GM12872 (cell line): ENCODE results near the gene SH2B2.

ENCODE experiments used
- TF ChIP-seq, protein P1 (sequence below): IDR thresholded peaks from 3 replicates; pipeline ENCODE4 v1.5.1; 2011; ENCODE audit warnings: low read depth, mild to moderate bottlenecking, low read length, moderate library complexity; ENCODE audit not compliant: insufficient read depth

SH2B2 gene

DNA sequence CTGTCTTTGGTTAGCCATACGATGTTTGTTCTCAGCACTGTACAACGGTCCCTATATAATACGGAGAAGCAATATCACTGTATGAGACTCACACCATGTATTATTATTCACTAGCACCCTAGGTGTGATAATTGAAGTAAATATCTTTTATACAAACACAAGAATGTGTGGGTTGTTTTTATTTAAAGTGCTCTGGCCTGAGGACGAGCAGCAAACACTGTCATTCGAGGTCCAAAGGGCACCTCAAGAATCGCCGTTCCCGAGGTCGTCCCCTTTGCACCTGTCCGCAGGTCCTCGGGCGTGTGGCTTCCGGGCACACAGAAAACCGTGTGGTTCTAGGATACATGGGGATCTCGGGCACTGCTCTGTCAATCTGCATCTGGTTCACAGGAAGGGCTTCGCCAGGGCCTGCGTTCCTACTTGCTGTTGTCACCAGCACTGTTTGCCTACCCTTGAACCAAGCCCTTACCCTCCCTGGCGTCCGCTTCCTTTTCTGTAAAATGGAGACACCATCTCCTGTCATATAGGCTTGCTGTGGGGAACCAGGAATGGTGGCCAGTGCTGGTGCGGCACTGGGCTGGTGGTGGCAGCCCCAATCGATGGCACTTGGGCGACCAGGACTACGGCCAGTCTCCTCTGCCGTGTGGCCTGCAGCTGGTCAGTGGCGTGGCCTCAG lies 28.5 kb upstream of the SH2B2 start:
- TF ChIP-seq, protein P1, sequence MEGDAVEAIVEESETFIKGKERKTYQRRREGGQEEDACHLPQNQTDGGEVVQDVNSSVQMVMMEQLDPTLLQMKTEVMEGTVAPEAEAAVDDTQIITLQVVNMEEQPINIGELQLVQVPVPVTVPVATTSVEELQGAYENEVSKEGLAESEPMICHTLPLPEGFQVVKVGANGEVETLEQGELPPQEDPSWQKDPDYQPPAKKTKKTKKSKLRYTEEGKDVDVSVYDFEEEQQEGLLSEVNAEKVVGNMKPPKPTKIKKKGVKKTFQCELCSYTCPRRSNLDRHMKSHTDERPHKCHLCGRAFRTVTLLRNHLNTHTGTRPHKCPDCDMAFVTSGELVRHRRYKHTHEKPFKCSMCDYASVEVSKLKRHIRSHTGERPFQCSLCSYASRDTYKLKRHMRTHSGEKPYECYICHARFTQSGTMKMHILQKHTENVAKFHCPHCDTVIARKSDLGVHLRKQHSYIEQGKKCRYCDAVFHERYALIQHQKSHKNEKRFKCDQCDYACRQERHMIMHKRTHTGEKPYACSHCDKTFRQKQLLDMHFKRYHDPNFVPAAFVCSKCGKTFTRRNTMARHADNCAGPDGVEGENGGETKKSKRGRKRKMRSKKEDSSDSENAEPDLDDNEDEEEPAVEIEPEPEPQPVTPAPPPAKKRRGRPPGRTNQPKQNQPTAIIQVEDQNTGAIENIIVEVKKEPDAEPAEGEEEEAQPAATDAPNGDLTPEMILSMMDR = no peak

DNA sequence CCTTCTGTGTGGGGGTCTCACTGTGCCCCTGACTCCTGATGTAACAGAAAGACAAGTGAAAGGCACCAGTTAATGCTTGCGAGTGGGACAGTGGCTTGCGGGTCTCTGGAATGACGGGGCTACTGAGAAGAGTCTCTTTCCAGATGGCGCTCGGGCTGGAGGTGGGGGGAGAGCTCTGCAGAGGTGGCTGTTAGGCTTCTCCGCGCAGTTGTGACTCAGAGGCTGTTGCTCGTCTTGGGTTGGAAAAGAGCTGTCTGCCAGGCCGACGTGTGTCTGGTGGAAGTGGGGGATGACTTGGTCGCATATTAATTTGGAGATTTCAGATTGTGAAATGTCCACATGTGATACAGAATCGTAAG lies 27.9 kb upstream of the SH2B2 start:
- TF ChIP-seq, protein P1 = no peak

DNA sequence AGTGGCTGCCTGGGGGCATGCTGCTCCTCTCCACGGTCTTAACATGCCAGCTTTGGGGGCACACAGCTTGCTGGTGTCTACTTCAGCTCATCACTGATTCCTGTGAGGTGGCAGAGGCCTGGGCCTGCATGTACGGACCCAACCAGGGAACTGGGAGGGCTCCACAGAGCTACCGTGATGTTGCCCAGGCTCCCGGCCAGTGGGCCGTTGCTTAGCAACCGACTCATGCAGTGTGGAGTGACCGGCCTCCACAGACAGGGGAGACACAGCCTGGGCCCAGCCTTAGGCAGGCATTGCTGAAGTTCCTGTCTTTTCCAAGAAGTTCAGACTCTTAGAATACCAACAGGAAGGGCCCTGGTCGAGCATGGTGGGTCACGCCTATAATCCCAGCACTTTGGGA lies 25.8 kb upstream of the SH2B2 start:
- TF ChIP-seq, protein P1 = no peak

DNA sequence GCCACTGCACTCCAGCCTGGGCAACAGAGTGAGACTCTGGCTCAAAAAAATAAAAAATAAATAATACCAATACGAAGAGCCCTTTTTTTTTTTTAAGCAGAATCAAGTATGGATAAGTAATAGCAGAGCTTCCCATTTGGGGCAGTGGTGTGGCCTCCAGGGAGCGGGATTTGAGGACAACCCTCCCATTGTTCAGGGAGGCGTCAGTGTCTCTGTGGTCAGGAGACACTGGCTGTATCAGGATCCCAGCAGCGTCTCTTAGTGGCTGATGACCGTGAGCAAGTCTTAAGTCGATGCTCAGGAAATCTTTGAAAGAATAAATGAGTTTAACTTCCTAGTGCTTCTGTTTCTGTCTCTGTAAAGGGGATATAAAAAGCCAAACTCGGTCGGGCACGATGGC lies 25.2 kb upstream of the SH2B2 start:
- TF ChIP-seq, protein P1 = no peak

DNA sequence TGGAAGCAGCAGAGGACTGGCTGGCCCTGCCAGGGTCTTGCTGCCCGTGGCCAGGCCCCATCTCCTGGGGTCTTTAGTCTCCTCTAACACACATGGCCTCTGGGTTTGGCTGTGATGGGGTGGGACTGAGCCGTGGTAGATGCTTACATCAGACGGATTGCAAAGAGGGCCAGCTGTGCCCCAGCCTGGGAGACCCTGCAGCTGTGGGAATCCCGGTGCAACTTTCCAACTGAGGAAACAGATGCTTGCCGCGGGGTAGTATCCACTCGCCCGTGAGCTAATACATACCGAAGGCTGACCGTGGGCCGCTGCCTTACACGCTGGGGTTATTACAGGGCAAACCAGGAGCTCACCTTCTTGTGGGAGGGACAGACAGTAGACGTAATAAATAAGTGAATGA lies 24.1 kb upstream of the SH2B2 start:
- TF ChIP-seq, protein P1 = no peak

DNA sequence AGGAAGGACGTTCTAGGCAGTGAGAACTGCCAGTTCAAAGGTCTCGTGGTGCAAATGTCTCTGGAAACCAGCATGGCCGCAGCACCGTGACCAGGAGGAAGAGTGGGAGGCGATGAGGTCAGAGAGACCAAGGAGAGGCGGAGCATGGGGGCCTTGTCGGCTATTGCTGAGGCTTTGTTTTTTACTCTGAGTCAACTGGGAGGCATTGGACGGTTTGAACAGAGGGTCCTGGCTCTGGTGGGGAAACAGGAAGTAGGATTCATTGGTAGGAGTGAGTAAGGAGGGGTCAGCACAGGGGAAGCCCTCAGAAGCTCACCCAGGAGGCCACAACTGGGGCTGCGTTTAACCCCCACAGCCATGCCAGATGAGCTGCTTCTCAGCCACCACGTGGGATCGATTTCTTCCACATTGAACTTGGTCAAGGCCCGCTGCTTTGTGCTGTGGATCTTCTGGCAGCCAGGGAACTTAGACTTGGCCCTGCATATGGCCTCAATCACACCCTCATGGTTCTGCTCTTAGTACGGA lies 22.2 kb upstream of the SH2B2 start:
- TF ChIP-seq, protein P1 = no peak

DNA sequence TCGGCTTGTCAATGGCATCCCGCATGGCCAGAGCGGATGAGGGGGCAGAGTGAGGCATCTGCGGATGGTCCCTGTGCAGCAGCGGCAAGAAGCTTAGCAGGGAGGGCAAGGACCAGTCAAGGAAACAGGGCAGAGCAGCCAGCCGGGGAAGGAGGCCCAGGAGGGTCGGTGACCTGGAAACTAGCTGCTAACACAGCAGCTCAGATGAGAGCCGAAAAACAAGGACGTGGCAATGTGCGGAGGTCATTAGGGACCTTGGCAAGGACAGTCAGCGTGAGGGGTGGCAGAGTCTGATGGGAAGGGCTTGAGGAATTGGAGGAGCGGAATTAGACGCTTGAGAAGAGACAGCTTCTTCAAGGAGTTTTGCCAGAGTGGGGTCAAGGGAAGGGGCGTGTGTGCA lies 20.1 kb upstream of the SH2B2 start:
- TF ChIP-seq, protein P1 = no peak
